GM10248 (cell line): Measurements from ENCODE around the gene SNX5.

ENCODE experiments used
- CTCF ChIA-PET: fragments of 300-600 bp; sonication (Branson Sonifier 250); formaldehyde crosslinking; extraction: SDS; loops from one replicate; lab custom pipeline; 2021; ENCODE audit warnings: antibody characterized with exemption; lab: Yijun Ruan, JAX
- POLR2A ChIA-PET: fragments of 350-650 bp; sonication (Branson Sonifier 250); formaldehyde crosslinking; extraction: SDS; loops from one replicate; lab custom pipeline; 2020; ENCODE audit warnings: antibody characterized with exemption; lab: Yijun Ruan, JAX
- DNase-seq: peaks from one replicate; pipeline ENCODE4 v3.0.0; 2012; ENCODE audit errors: extremely low spot score
- CTCF ChIP-seq: IDR thresholded peaks from 2 replicates; pipeline ENCODE4 v1.5.1; 2012; ENCODE audit warnings: mild to moderate bottlenecking, low read depth; ENCODE audit errors: extremely low read depth, missing control alignments, control extremely low read depth

SNX5 gene

DNA sequence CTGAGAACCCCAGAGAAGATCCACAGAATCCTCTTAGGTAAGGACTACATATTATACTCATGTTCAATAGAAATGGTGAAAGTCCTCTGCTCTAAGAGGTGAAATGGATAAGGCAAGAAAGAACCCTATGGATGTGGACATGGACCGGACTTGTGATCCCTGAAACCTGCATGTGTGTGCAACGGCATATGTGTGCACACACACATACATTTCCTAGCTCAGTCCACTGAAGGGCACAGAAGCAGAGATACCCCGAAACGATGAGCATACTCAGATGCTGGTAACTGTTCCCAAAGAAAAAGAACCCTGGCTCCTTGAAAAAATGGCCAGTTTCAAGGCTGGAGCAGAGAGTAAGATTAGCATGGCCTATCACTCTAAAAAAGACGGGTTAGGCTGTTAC is 22.6 kb downstream of the SNX5 start:
- TF ChIP-seq CTCF: no peak
- POLR2A ChIA-PET: no interaction called here
- no peak for DNase-seq
- CTCF ChIA-PET: interaction anchor here (0.6 to 4.5 kb wide), 8 partner anchors 9 to 264 kb away, joined by 3 to 28 read pairs (median 4); partner anchors contain the start of gene RRBP1

DNA sequence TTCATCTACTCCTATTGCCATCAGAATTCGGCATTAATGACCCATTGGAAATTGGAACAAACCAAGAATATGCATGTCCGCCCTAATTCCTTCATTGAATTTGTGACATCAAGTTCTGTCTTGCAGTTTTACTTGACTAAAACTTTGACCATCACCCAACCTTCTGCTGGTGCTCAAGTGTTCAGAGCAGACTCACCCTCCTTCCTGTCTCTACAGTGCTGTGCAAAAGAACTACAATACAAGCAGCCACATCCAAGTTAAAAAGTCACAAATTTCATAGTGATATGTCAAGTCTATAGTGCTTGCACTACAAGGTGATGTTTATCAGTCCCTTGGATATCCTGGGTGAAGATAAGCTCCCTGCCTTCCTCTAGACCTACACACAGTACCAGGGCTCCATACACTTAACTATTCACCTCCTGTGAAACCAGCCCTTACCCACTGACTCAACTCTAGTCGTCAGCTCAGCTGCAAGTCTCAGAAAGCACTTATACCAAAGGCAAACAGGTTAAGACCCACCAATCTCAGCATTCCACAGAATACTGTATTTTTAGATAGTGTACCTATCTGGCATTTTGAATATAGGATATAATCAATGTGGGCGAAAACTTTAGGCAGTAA is 23.6 kb downstream of the SNX5 start:
- no peak for TF ChIP-seq CTCF
- CTCF ChIA-PET: interaction anchor here (0.7 to 4.5 kb wide), 9 partner anchors 13 to 408 kb away, joined by 3 to 28 read pairs (median 3); partner anchors contain the start of gene RRBP1
- POLR2A ChIA-PET: no interaction called here
- no peak for DNase-seq

GRCh38 chr20:17943343-17943742 is 25.3 kb downstream of the SNX5 start:
- CTCF ChIA-PET: interaction anchor here (1.3 to 2.7 kb wide), 3 partner anchors 12 to 44 kb away, joined by 3 to 8 read pairs (median 5); no protein-coding TSS in a partner anchor
- DNase-seq: no peak

DNA sequence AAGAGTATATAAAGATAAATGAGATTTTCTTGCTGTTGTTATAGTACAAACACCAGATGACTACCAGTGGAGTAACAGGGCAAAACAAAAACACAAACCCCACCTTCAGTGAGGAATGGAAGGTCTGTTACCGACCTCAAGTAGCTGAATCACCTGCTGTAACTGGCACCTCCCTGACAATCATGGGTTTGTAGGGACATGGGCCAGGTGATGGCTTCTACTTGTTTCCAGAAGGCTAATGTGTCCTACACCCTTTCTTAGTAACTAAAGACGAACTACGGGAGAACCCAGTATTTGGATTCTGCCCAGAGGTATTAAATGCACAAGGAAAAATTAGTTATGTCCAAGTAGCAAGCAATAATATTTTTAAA is 26.8 kb downstream of the SNX5 start:
- no peak for DNase-seq
- no peak for TF ChIP-seq CTCF
- CTCF ChIA-PET: interaction anchor here (1.0 to 2.7 kb wide), 4 partner anchors 9 to 22 kb away, joined by 3 to 8 read pairs (median 4); no protein-coding TSS in a partner anchor
- POLR2A ChIA-PET: no interaction called here

More at GRCh38 chr20:17943343-17943742, 25.3 kb downstream of the SNX5 start:
- POLR2A ChIA-PET: interaction anchor here (0.6 to 1.1 kb wide), 2 partner anchors 22 to 373 kb away, joined by 3 to 5 read pairs; no protein-coding TSS in a partner anchor
- no peak for TF ChIP-seq CTCF

- no peak for DNase-seq
- ChIA-PET POLR2A (no interaction called here), CTCF (interaction anchor here (1.0 to 5.1 kb wide), 2 partner anchors 18 to 258 kb away, joined by 3 to 53 read pairs; partner anchors contain the start of gene RRBP1)
- no peak for TF ChIP-seq CTCF
Measured at GRCh38 chr20:17941087-17941825, 27.3 kb downstream of the SNX5 start.

DNA sequence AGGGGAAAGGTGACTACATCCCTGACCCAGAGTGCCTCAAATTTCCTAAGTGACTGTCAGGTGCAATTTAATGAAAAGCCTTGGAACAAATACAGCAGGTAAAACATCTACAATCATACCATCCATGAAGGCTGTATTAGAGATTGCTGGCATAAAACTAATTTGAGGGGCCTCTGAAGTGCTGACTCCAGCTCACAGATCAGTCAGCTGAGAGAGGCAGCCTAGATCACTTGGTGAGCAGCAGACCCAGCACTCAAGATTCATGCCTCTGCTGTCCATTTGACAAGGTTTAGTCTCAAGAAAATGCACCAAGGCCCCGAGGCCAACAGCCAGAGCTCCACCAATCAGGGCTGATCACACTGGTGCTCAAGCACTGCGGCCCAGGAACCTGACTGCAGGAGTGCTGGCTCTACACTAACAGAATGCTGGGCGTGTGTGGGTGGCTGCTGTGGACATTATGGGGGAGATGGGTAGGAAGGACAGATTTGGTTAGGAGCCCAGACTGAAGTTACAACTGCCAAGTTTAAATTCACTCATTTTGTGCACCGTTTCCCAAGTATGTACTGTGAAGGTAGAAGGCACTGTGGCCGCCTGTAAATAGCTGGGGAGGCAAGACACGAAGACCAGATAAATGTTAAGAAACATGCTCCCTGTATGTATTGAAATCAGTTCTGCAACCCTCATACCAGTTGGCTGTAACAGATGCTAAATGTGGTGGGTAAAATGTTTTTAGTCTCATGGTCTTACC is 28.2 kb downstream of the SNX5 start:
- no peak for DNase-seq
- ChIA-PET CTCF (interaction anchor here (2.1 to 5.1 kb wide), 5 partner anchors 8 to 435 kb away, joined by 6 to 53 read pairs (median 21); partner anchors contain the start of gene RRBP1), POLR2A (no interaction called here)
- TF ChIP-seq CTCF: no peak
